Epithelial cell of proximal tubule (primary cell): ENCODE results near the gene IFITM2. TPM values are rescaled to one million over a fixed set of nuclear protein-coding genes. Genes with fewer than 3 reads are reported as not detected.
"Not testable (repeated sequence)": the region's sequence is repeated elsewhere in the genome, so short reads cannot be mapped to it uniquely, and the experiment has no call there.

ENCODE experiments used
- DNase-seq: peaks from one replicate; pipeline ENCODE4 v3.0.0-alpha.2; 2011; ENCODE audit warnings: low read depth
- H3K4me3 ChIP-seq: 2 replicates; pipeline ENCODE4 v1.5.1; 2011; ENCODE audit warnings: low read depth, mild to moderate bottlenecking, low read length
- CTCF ChIP-seq: conservative IDR thresholded peaks from 2 replicates; pipeline ENCODE4 v1.5.1; 2012; ENCODE audit warnings: low read depth, mild to moderate bottlenecking, low read length
- total RNA-seq: library from RNA; depleted of rRNA; stranded (reverse); fragments of >200 nt; gene quantifications from 2 replicates; pipeline ENCODE4 v1.2.3, GENCODE V29; 2015

Gene IFITM2
- total RNA-seq, 1 donor from 2014 or later, result 177 TPM

DNA sequence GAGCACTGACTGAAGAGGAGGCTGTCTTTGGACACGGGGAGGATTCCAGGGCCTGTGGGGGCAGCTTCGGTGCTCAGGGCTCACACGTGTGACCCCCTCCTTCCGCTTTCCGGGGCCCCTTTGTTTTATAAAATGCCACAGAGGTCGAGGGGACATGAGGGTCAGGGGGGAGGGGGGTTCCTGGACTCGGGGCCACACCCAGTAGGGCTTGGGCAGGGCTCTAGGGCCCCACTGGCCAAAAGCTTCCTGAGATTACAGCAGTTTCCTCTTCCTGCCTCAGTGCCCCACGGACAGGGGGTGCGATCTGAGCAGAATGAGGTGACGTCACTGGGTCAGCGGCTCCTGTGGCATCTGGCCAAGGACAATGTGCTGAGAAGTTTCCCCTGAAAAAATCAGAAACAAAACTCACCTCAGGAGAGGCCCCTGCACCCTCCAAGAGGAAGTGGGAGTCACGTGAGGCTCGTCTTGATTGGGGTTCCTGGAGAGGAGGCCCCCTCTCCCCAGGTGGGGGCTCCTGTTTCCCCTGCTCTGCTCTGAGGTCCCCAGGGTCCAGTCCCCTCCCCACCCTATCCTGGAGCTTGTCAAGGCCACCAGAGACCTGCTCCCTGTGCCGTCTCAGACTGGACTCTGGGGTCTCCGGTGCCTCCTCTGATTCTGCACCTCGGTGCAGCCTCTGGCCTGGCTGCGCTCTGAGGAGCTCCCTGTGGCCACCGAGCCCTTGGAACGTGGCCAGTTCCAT lies 19.4 kb downstream of the IFITM2 start:
- peak overlapping the region; percentile 18 for H3K4me3 ChIP-seq
- no peak for TF ChIP-seq CTCF
- no peak for DNase-seq

- no peak overlapping the region for H3K4me3 ChIP-seq
- DNase-seq, result no peak
- TF ChIP-seq CTCF, result no peak
Measured at GRCh38 chr11:327581-327923, 19.9 kb downstream of the IFITM2 start.

- no peak for TF ChIP-seq CTCF
- H3K4me3 ChIP-seq, result no peak overlapping the region
- no peak for DNase-seq
Measured at GRCh38 chr11:328012-328411, 20.4 kb downstream of the IFITM2 start.

DNA sequence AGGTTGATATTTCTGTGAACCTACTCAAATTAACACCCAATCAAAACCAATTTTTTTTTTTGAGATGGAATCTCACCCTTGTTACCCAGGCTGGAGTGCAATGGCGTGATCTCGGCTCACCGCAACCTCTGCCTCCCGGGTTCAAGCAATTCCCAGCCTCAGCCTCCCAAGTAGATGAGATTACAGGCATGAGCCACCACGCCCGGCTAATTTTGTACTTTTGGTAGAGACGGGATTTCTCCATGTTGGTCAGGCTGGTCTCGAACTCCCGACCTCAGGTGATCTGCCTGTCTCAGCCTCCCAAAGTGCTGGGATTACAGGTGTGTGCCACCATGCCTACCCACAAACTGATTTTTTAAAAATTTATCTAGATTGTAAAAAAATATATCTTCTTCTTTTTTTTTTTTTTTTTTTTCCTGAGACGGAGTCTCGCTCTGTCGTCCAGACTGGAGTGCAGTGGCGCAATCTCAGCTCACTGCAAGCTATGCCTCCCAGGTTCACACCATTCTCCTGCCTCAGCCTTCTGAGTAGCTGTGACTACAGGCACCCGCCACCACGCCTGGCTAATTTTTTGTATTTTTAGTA lies 21.0 kb downstream of the IFITM2 start:
- H3K4me3 ChIP-seq, DNase-seq: not testable (repeated sequence)

- H3K4me3 ChIP-seq, result no peak overlapping the region
- no peak for TF ChIP-seq CTCF
- DNase-seq, result no peak
Measured at GRCh38 chr11:329886-330253, 22.3 kb downstream of the IFITM2 start.

DNA sequence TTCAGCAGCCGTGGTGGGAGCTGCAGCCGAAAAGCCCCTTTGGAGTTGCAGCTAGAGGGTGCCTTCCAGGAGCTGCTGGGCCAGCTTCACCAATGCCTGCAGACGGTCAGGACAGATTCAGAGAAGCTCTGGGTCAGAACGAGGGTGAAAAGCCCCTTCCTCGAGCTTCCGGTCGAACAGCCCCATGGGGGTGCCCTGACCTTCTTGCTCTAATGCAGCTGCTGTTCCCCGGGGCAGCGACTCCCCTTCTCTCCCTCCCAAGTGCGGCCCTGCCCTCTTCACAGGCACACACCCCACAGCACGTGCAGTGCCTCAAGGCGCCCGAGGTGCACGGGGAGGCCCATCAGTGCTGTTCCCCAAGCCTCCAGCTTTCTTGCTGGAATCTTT lies 22.7 kb downstream of the IFITM2 start:
- TF ChIP-seq CTCF, result no peak

DNA sequence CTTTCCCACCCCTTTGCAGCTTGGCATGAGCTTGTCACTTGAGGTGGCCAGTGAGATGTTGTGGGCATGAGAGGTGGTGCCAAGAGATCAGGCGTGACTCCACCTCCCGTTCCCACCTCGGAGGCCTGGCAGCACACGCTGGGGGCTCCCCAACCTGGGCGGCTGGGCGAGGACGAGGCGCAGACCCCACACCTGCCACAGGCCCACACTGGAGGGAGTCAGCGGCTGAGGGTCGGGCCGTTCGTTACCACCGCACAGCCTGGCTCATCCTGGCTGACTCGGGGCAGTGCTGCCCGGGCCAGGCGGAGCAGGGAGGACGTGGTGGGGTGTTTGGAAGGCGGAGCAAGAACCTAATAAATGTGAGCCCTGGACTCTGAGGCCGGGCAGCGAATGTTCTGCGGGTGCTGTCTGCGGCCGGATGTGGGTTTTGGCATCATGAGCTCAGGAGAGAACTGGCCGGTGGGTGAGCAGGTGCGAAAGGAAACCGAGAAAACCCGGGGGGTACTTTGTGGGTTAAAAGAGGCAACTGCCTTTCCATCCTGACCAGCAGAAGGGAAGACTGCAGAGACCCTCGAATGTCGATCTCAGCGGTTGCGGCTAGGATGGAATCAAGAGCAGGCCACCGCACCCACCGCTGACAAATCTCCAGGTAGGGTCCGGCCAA lies 23.2 kb downstream of the IFITM2 start:
- no peak overlapping the region for H3K4me3 ChIP-seq
- no peak for DNase-seq
- no peak for TF ChIP-seq CTCF

More for the DNA sequence above, 22.7 kb downstream of the IFITM2 start:
- no peak overlapping the region for H3K4me3 ChIP-seq
- no peak for DNase-seq
